Fibroblast of mammary gland (primary cell): ENCODE results near the gene ENPP1.

Experiments used
- DNase-seq: peaks from one replicate; pipeline ENCODE4 v3.0.0-alpha.2; 2010; ENCODE audit warnings: low read depth
- H3K4me3 ChIP-seq: 2 replicates; pipeline ENCODE4 v1.5.1; 2011; ENCODE audit warnings: low read depth, mild to moderate bottlenecking, low read length, moderate library complexity; ENCODE audit not compliant: control insufficient read depth
- CTCF ChIP-seq: conservative IDR thresholded peaks from 2 replicates; pipeline ENCODE4 v1.5.1; 2011; ENCODE audit warnings: low read depth, low read length, inconsistent platforms; ENCODE audit not compliant: control insufficient read depth, insufficient read depth

Gene ENPP1

GRCh38 chr6:131832363-131832762, 24.5 kb downstream of the ENPP1 start:
- H3K4me3 ChIP-seq, result no peak overlapping the region
- no peak for DNase-seq
- no peak for TF ChIP-seq CTCF

GRCh38 chr6:131838051-131838450, 30.2 kb downstream of the ENPP1 start:
- TF ChIP-seq CTCF, result no peak
- DNase-seq, result peak; percentile 47
- H3K4me3 ChIP-seq, result no peak overlapping the region

- no peak for TF ChIP-seq CTCF
- no peak overlapping the region for H3K4me3 ChIP-seq
- DNase-seq, result no peak
These were observed 31.6 kb downstream of the ENPP1 start for GRCh38 chr6:131839388-131839787.

- H3K4me3 ChIP-seq, result no peak overlapping the region
- no peak for TF ChIP-seq CTCF
- DNase-seq, result no peak
These were observed 32.6 kb downstream of the ENPP1 start for GRCh38 chr6:131840441-131840840.

GRCh38 chr6:131840936-131841583, 33.2 kb downstream of the ENPP1 start:
- H3K4me3 ChIP-seq, result no peak overlapping the region
- TF ChIP-seq CTCF, result no peak
- no peak for DNase-seq

GRCh38 chr6:131843768-131844167, 35.9 kb downstream of the ENPP1 start:
- TF ChIP-seq CTCF, result no peak
- DNase-seq, result no peak
- no peak overlapping the region for H3K4me3 ChIP-seq
